Measurements from ENCODE around the gene ABCG8.
"Not testable (repeated sequence)": the region's sequence is repeated elsewhere in the genome, so short reads cannot be mapped to it uniquely, and the experiment has no call there.

ABCG8 gene

DNA sequence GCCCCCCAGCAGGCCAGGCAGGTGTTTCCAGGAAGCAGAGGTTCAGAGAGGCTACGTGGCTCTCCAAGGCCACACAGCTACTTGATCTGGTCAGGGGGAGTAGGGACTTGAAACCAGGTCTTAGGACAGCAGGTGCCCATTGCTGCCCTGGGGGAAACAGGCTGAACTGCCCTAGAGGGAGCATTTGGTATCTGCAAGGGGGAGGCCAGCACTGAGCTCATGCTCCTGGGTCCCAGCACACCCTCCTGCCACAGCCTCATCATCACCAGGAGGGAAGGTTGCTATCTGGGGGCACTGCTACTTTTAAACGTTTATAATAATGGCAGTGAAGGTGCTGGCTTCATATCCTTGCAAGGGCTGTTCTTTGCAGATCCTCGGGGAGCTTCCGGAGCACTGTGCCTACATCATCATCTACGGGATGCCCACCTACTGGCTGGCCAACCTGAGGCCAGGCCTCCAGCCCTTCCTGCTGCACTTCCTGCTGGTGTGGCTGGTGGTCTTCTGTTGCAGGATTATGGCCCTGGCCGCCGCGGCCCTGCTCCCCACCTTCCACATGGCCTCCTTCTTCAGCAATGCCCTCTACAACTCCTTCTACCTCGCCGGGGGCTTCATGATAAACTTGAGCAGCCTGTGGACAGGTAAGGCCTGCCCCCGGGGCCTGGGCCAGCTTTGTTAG lies 36.1 kb downstream of the ABCG8 start:
- DNase-seq: no peak

DNA sequence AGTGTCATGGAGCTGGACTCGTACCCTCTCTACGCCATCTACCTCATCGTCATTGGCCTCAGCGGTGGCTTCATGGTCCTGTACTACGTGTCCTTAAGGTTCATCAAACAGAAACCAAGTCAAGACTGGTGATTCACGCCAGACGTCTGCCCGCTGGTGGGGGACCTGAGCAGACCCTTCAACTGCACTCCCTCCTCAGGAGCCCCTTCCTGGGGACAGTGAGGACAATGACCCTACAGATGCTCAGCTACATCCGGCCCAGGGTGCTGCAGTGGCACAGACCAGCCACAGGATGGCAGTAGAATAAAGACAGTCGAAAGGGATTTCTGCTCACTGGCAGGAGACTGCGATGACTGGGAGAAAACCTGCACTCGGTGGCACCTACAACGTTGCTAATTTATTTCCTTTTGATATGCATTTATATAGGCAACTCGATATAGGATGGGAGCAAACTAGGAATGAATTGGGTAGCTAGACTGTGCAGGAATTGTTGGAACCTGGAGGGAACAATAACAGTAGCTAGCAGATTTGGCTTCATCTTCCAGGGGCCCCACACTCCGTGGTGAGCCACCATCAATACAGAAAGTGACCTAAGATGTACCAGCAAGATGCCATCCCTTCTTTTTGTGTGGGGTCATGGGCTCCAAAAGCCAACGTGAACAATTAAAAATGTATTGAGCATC lies 39.2 kb downstream of the ABCG8 start:
- peak; percentile 27 for DNase-seq

GRCh38 chr2:43879261-43879660 lies 40.5 kb downstream of the ABCG8 start:
- no peak for DNase-seq

DNA sequence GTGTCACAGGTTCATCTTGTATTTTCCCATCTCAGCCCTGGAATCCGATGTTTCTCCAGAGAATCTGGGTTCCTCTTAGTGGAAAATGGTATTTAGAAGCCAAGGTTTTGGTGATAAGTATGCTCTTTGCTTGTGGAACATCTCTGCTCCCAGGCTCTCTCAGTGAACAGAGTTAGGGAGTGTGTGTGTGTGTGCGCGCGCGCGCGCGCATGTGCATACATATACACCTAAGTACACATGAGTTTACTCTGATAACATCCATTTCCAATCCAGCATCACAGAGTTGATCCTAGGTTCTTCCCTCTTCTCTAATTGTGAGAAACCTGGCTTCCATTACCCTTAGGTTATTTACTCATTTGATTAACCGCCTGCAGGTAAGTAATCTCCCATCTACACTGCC lies 41.7 kb downstream of the ABCG8 start:
- no peak for DNase-seq

- no peak for DNase-seq
Observed at GRCh38 chr2:43880952-43881351, 42.2 kb downstream of the ABCG8 start.

DNA sequence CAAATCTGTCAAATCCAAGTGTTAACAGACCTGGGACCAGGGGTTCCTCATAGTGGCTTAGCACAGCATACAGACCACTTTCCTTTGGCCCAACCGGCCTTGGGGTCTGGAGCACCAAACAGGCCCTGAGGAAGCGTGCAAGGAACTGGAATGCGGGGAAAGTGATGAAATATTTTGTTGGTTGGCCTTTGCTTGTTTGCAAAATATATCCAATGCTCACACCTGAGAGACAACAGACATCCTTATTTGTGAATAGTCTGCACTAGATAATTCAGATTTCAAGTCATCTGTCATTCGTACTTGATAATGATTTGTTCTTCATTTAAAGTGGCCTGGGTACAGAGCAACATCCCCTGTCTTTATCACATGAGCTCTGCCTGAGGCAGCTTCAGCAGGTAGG lies 43.5 kb downstream of the ABCG8 start:
- no peak for DNase-seq

- DNase-seq: no peak
Observed at GRCh38 chr2:43884689-43885088, 45.9 kb downstream of the ABCG8 start.

- DNase-seq: no peak
Observed at GRCh38 chr2:43885132-43885632, 46.4 kb downstream of the ABCG8 start.

DNA sequence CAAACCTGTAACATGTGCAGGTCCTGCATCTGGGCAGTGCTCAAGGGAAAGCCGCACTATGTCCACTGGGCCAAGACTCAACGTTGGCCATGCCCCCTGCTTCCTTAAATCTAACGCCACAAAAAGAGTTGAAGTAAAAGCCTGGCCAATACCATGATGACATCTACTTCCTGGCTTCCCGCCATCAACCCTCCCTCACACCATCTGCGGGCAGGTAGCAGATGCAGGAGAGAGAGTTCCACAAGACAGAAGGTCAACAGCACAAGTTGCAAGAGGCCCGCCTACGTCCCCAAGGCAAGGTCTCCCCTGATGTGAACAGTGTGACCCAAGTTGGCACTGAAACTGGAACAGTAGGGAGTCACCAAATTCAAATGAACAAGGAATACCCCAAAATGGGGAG lies 48.4 kb downstream of the ABCG8 start:
- no peak for DNase-seq

- DNase-seq: no peak
Observed at GRCh38 chr2:43889416-43889815, 50.6 kb downstream of the ABCG8 start.

- no peak for DNase-seq
Observed at GRCh38 chr2:43890855-43891254, 52.1 kb downstream of the ABCG8 start.

- DNase-seq: no peak
Observed at GRCh38 chr2:43894743-43895142, 56.0 kb downstream of the ABCG8 start.

DNA sequence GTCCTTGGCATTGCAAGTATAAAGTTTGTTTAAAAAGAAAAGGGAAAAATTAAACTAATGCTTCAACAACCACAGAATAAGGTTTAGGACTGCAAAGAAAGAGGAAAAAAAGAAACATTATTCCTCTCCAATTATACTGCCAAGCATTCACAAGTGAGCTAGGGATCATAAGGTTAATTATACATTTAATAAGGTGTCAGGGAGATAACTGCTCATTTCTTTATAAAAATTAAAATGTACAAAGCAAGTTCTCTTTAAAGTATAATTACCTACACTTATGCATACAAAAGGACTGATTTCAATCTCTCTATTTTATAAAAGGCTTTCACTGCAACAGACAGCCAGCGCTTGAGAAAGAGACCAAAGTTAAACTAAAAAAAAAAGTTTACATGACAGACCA lies 58.1 kb downstream of the ABCG8 start:
- DNase-seq: no peak

- no peak for DNase-seq
Observed at GRCh38 chr2:43897492-43897891, 58.7 kb downstream of the ABCG8 start.

GRCh38 chr2:43898134-43898837 lies 59.5 kb downstream of the ABCG8 start:
- DNase-seq: no peak

GRCh38 chr2:43898838-43899346 lies 60.1 kb downstream of the ABCG8 start:
- DNase-seq: no peak

DNA sequence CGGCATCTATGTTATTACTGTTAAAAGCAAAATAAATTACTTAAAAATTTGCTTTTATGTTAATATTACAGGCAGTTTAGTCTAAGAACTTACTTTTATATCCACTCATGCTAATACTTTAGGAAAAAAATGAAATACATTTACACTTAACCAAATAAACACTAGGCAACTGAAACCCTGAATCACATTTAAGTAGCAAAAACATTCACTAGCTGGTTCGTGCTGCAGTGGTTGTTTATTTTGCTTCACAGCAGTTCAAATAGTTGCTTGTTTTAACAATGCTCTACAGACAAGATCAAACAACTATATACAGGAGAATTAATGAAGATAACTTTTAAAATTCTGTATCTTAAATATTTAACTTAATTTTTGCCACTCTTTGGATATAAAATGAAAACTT lies 60.8 kb downstream of the ABCG8 start:
- no peak for DNase-seq

DNA sequence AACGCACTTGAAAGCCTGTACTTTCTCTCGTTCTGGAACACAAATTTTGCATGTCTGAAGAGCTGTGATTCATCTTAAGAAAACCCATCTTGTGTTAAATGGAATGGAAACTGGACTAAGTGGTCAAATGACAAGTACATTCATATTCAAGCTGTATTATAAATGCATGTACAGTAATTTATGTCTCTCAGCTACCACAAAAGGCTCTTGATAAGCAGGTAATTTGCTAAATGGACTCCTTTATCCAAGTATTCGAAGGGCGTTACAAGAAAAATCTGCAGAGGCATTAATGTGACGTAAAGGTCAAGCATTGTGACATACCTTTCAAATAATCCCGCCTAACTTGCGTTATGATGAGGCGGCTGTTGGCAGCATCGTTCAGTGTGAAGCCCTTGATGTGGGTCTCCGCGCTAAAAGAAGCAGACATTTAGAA lies 66.6 kb downstream of the ABCG8 start:
- no peak for DNase-seq

DNA sequence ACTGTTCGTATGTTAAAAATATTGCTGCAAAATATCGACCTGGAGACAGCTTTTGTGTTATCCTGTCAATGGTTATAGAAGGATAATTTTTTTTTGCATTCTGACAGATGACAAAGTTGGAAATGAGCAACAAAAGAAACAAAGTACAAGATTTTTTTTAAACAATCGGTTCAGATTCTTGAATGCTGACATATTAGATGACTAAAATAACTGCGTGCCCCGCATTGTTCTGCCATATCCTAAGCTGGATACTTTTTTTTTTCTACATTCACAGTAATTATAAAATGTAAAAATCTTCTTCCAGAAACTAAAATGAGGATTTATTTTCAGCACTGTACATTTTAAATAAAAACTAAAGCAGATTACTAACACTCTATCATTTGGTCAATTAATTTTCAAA lies 67.1 kb downstream of the ABCG8 start:
- no peak for DNase-seq

DNA sequence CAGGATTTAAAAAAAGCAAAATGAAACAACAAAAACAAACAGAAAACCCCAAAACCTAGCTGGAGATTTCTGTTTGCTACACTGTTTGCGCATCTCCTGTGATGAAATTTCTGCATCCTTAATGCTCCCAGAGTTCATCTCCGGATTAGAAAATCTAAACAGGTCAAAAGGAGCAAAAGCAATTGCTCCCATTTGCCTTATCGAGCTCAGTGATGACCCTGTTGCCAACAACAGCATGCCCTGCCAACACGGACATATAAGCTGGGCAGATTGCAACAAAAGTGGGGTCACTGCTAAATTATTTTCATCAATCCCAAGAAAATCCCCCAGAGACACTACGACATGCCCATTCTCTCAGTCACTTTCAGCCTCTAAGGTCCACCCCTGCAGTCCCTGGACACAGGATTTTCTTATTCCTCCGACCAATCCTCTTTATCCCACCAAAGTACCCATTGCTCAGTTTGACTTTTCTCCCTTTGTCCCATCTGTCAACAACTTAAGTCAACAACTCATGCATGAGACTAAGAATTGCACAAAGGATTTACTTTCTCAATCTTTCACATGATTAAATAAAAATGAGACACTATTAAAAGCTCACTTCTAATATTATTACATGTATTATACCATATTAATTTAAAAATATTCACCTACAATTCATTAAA lies 67.8 kb downstream of the ABCG8 start:
- DNase-seq: no peak

DNA sequence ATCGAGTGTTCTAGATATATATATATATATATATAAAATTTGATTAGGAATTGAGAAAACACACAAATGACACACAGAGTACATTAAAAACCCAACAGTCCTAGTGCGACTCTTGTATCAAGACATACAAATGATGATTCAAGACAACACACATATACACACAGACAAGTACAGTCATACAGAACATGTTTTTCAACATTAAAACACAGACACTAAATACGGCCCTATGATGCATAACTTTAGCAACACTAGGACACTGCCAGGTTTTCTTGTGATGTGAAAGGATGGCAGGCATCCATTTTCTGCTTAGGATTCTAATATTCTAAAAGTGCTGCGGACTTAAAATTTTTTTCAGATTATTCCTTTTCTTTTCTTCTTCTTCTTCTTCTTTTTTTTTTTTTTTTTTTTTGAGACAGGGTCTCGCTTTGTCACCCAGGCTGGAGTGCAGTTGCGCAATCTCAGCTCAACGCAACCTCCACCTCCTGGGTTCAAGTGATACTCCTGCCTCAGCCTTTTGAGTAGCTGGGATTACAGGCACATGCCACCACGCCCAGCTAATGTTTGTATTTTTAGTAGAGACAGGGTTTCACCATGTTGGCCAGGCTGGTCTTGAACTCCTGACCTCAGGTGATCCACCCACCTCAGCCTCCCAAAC lies 72.5 kb downstream of the ABCG8 start:
- not testable (repeated sequence) for DNase-seq

- no peak for DNase-seq
Observed at GRCh38 chr2:43924463-43924862, 85.7 kb downstream of the ABCG8 start.

GRCh38 chr2:43925431-43925830 lies 86.7 kb downstream of the ABCG8 start:
- DNase-seq: no peak

Data from T-helper 9 cell (primary cell).